Medulla oblongata (tissue), 1 donor: Measurements from ENCODE around the gene PGC.
A peak's percentile ranks its signal among the peaks of the same experiment; 100 is the strongest.

Experiments
- DNase-seq: peaks from one replicate; pipeline ENCODE4 v3.0.0-alpha.2; 2015; ENCODE audit errors: extremely low spot score

The PGC gene

DNA sequence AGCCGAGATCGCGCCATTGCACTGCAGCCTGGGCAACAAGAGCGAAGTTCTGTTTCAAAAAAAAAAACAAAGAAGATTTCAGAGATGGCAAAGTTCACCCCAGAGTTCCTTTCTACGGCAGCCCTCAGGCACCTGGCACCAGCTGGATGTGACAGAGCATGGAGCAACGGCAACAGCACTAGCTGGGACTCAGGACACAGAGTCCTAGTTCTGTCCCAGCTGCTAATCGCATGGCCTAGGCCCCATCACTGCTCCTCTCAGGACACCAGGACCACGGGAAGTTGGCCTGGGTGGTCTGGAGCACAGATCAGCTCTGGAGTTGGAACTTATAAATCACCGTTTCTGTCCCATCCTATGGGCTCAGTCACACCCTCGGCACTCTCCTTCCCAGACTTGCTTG lies 1.1 kb downstream of the PGC start:
- no peak for DNase-seq

DNA sequence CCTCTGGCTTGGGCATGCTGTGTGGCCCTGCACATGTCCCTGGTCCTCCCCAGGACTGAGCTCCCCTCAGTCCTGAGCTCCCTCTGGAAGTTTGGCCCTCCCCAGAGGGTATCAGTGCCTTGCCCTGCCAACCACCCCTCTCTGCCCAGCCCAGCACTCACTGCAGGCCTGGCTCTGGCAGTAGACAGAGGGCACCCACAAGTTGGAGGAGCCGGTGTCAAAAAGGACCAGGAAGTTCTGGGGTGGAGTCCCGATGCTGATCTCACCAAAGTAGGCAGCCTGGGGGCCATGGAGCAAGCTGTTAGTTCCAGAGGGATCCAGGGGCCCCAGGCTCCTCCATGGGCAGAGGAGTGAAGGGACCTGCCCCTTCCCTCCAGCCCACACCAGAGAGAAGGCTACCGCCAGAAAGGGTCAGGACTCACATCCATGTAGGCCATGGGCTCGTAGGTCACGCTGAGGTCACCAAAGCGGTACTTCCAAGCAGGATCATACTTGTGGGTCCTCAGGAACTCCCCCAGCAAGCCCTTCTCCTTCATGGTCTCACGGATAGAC lies 2.9 kb downstream of the PGC start:
- no peak for DNase-seq

DNA sequence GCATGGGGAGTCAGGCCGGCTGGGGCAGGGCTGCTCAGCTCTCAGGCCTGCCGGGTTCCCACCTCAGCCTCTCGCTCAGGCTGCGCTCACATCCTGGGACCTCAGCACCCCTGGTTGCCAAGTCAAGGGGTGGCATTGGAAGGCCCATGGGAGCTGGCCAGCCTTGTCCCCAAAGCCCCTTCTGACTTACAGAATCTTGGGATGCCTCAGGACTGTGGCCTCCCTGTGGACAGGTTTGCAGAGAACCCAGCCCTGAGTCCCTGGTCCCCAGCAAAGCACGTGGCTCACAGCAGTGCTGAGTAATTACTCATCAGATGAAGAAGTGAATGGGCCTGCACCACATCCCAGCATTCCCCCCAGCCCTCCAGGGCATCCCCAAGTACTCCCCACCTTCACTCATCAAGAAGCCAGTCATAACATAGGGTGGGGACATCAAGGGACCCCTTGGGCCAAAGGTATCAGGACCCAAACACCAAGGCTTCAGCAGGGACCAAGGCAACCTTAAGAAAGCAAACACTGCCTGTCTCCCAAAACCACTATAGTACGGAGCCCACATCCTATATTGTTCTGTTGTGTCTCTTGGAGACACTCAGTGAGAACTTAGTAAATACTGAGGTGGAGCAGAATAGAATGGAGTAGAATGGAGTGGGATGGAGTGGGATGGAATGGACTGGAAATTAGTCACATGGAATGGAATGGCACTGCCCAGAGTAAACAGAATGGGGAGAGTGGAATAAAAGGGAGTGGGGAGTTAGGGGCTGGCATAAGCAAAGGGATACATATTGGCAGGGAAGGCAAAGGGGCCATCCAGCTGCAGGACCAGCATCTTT lies 3.6 kb downstream of the PGC start:
- no peak for DNase-seq

DNA sequence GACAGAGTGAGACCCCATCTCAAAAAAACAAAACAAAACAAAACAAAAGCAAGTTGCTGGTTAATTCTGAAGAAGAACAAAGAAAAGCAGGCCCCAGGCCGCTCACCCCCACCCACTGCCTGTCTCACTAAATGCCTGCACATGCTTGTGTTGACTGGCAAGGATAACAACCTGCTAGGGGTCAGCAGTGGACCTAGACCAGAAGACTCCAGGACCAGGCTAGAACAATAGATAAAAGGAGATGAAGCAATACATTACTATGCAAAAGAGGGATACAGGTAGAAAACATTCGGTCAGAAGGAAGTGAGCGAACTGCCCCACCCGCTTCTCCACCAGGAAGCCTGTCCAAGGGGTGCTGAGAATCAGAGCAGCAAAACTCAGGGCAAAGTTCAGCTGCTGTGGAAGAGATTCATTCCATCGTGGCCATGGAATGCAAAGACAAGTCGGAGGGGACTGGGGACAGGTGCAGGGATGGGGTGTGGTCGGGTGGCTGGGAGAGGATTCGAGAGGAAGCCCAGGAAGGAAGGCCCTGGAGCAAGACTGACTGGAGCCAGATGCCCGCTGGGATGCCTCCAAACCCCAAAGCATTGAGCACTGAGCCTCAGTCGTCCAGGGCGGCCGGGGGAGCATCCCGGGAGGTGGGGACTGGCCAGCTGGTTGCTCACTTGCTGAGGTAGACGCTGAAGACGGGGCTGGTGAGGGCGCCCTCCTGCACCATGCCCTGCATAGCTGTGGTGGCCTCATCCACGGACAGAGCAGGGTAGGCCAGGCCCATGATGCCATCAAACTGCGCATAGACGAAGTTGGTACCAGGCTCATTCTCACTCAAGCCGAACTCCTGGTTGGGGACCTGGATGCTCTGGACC lies 5.3 kb downstream of the PGC start:
- no peak for DNase-seq

DNA sequence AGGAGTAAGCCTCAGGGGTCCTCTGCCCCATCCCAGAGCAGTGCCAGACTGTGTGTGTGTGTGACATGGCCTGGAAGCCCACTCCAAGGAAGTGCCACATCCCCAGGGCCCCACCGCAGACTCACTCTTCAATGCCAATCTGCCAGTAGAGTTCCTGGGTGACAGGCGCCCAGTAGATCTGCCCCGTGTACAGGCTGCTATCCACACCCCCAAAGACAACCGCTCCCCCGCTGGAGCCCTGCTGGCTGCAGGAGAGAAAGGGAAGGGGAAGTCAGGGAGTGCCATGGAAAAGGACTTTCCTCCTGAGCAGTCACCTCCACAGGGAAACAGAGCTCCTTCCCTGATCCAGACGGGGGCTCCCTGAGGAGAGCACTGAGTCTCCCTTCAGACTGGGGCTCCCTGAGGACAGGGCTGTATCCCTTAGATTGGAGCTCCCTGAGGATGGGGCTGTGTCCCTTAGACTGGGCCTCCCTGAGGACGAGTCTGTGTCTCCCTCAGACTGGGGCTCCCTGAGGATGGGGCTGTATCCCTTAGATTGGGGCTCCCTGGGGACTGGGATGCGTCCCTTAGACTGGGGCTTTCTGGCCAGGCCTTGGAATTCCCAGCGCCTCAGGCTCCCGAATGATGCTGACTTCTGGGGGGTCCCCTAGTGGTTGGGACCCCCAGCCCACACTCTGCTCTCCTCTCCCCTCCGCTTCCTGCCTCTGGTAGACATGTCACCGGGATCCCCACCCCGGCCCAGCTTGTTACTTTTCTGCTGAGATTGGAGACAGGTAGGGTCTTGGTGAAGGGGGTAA lies 6.6 kb downstream of the PGC start:
- no peak for DNase-seq

DNA sequence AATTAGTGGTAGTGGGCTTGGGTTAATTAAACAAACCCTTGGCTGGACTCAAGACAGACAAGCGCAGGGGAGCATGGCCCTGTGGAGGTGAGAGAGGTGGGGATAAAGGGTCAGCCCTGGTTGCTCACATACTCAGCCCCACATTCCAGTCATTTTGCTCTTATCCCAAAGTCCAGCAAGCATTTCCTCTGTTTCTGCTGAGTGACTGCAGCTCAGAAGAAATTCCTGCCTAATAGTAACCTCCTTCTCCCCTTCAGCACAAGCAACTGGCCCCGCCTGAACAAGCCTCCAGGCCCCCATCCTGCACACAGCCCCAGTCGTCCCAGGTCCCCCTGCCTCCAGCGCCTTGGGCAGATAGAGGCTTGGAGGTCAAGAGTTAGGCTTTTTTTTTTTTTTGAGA lies 8.2 kb downstream of the PGC start:
- DNase-seq: no peak

DNA sequence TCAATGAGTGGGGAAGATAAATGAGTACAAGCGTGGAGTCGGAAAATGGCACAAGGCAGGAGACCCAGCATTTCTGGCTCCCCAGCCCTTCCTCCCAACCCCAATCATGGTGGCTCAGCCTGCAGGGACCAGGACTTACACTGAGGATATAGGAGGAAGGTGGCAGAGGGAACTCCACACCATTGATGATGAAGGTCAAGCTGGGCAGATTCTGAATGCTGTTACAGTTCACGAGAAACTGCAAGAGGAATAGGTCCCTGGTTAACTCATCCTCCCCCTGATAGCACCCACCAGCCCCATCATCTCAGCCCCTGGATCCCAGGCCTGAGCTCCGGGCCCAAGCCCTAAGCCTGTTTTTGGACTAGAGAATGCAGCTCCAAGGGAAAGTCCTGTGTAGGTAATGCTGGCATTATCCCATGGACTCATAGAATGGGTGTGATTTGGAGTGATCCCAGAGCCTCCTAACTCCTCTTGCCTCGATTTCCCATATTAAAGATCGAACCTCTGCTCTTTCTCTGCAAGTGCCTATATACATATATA lies 9.5 kb downstream of the PGC start:
- no peak for DNase-seq

DNA sequence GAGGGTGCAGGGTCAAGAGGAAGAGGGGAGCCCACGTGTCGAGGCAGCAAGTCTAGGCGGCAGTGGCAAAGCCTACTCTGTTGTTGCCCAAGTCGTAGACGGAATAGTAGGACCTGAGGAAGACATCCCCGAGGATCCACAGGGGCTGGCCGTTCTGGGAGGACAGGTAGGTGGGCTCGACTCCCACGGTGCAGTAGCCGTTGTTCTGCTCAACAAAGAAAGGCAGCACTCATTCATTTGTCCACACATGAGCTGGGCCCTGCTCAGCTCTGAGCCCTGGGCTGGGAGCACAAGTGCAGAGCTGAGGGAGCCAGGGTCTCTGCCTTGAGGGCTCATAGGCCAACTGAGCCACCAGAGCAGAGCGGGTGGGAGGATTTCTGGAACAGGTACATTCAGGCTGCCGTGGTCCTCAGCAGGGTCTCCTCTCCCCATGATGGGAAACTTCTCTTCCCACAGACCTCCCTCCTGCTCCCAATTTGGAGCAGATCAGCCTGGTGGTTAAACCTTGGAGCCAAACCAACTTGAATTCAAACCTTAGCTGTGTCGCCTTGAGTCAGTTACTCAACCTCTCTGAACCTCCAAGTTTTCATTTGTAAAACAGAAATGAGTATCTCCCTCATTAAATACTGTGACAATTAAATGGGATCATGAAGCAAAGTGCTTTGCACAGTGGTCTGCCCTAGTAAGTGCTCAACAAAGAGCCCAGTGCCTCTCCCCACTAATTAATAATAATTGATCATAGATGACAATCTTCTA lies 10.2 kb downstream of the PGC start:
- DNase-seq: no peak

DNA sequence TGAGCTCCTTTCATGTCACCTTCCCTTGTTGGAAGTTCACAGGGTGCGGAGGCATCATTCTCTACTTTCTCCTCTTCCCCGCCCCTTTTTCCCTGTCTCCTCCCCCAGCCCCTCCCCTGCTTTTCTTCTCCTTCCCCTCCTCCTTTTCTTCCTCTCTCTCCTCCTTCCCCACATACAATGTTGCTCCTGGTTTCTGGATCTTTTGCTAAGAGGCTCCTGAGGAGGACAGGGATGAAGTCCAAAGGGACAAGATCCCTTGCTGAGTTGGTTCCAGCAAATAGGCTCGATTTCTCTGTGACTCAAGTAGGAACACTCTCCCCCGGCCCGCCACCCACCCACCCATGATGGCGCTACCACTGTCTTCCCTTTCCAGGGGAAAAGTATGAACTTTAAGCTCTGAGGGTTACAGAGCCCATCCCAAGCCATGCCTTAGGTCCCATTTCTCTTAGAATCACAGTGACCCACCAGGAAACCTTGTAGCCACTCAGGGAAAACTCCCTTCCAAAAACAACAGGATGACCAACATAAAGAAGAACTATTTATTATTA lies 10.9 kb downstream of the PGC start:
- no peak for DNase-seq

DNA sequence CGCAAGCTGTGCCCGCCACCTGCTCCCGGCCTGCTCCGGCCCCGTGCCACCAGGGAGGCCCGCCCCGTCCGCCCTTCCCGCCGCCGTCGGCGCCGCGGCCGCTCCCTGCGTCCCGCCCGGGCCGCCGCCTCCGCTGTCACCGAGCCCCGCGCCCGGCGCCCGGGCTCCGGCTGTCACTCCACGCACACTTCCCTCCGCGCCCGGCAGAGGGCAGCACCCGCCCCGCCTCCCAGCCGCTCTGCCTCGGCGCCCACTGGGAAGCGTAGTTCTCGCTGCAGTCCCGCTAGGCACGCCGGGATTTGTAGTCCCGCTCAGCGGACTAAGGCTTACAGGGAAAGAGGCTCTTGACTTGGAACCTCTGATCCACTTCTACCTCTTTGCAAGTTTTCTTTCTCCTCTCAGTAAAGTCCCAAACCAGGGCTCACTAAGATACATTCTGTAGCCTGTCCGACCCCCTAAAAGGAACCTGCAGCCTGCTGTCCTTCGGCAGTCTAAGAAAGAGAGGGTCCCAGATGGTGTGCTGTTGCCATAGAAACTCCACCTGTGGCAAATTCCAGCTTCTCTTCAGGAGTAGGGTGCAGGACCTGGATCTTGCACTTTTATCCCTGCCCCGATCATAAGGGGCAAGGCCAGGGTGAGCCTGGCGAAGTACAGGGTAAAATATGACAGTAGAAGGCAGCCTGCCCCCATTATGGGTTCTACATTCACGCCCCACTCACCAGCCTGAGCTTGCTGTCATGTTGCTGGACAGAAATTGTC lies 11.6 kb downstream of the PGC start, which contains the start of gene TFEB:
TFEB (minus strand) TSS at position 182 of the 759 bp plus-strand sequence. CDS start 44,395 bp downstream, outside the sequence.
- peak; percentile 97 for DNase-seq

DNA sequence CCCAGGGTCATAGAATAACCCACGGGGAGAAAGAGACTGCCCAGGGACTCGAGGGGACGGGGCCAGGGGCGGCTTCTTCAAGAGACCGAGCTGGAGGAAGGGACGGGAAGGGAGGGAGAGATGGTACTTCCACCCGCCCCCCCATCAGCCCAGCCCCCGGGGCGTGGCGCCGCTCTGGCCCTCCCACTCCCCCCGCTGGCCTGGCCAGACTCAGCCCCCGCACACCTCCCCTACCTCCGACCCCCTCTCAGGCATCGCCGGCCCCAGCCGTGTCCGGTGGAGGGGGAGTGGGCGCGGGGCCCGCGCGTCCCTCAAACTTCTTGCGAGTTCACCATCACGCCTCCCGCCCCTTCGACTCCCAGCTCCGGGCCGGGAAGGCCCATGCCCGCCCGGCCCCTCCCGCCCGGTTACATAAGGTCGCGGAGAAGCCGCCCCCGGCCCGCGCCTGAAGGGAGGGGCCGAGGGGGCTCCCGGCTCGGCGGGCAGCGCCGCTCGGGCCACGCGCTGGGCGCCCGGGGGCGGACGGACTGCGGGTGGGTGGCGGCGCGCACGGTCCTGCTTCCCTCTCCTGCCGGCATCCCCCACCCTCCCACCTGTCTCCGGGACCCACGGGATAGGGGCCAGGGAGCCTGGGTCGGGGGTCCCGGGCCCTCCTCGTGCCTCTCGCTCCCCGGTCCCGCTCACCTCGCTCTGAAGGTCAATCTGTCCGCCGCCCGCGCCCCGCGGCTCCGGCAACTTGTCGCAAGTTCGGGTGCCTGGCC lies 12.4 kb downstream of the PGC start:
- DNase-seq: peak; percentile 92

DNA sequence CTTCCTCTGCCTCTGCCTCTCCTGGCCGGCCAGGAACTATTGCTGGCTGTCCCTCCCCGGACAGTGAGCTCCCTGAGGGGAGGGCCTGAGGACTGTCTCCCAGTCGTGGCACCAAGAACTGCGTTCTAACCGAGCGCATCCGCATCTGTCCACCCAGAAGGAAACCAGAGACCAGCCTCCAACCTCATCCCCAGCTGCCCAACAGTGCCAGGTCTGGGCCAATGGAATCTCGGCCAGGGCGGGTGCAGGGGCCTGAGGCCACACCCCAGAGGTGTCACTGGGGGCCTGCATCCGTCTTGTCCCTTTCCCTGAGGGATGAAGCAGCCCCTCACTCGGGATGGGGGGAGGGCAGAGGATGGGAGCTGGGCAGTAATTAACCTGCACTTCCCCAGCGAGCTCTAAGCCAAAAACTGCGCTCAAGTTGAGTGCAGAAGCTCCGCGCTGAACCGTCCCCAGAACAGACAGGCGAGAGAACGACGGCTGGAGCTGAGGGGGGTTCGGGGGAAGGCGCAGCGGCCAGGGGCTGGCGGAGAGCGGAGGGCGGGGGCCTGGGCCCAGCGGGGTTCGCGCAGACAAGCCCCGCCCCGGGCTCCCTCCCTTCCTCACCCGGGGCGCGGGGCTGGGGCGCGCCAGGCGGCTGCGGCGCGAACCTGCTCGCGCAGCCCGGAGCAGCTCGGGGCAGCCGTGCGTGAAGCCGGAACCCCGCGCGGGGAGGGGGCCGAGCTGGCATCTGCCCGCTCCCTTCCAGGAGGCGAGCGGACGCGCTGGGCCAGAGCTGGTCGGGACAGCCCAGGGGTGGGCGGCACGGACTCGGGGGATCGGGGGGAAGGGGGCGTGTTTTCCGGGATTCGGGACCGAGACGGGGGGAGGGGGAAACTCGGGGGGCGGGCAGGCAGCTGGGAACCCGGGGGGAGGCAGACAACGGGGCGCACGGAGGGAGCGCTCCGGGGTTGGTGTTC lies 13.2 kb downstream of the PGC start:
- DNase-seq: peak; percentile 91

DNA sequence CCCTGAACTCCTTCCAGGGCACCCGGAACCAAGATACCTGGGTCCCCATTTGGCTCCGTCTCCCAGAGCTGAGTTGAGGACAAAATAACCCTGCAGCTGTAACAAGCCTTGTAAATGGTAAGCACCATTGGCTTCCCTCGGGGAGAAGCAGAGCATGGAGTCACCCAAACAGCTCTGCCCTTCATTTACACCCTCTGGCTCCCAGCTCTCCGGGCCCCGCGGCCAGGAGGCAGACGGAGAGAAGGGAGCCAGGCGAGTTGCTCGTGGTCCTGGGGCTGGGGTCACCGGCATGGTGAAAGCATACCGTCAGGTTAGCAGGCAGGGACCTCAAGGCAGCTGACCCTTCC lies 13.9 kb downstream of the PGC start:
- peak; percentile 30 for DNase-seq

DNA sequence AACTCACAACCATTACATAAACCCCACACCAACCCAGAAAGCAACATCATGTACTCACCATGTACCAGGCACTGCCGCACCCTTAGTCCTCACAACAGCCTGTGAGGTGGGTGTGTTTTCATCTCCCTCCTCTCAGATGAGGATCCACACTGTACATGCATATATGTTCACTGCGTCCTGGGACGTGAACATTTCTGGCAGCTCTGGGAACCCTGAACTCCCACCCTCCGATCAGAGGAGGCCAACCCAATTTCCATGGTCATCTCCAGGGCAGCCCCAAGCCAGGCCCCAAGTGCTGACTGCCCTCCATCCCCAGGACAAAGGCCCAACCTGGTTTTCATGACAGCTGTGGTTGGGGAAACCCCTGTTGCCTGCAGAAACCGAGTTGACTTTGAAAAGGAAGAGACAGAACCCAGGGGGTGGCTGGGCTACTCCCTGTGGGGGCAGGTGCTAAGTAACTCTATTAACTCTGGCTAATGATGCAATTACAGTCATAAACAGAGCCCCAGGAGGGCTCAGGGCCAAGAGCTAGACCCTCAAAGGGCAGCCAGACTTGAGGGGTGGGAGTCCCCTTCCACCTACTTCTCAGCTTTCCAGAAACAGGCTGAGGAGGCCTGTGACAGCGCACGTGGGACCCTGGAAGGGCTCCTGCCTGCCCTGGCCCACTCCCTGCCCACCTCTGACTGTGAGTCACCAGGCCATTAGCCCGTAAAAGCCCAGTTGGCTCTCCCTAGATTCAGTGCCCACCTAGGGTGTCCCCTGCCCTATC lies 14.4 kb downstream of the PGC start:
- DNase-seq: peak; percentile 45

DNA sequence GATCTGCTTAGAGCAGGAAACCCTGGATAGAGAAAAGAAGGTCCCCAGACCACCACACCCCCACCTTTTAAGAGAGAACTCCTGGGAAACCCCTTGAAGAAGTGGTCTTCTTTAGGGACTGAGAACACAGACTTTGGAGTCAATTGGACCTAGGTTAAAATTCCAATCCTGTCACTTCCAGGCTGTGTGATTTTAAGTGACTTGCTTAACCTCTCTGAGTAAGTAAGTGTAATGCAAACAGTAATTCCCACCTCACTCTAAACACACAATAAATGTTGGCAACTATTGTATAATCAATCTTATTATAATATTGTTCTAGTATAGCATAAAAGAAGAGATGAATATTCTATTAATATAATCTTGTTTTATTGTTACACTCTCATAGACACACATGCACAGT lies 15.0 kb downstream of the PGC start:
- peak; percentile 14 for DNase-seq

DNA sequence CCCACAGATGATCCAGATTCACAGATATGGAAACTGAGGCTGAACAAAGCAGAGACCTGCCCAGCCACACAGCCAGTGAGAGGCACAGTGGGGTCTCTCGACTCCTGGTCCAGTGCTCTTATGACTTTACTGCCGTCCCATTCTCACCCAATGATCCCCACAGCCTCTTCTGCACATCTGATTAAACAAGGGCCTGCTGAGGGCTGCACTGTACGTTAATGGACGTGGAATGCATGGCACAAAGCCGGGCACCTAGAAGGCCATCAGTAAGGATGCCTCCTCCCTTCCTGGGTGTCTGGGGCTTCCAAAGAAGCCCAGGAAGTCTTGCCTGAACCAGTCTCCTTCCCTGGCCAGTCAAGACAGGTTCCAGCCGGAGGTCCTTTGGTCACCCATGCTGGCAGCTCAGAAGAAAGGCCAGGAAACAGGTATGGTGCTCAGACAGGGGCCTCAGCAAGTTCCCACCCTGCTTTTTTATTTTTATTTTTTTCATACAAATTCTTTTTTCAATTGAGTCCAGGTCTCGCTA lies 15.6 kb downstream of the PGC start:
- no peak for DNase-seq
